ENCODE measurements around the gene NSUN4.

NSUN4 gene

DNA sequence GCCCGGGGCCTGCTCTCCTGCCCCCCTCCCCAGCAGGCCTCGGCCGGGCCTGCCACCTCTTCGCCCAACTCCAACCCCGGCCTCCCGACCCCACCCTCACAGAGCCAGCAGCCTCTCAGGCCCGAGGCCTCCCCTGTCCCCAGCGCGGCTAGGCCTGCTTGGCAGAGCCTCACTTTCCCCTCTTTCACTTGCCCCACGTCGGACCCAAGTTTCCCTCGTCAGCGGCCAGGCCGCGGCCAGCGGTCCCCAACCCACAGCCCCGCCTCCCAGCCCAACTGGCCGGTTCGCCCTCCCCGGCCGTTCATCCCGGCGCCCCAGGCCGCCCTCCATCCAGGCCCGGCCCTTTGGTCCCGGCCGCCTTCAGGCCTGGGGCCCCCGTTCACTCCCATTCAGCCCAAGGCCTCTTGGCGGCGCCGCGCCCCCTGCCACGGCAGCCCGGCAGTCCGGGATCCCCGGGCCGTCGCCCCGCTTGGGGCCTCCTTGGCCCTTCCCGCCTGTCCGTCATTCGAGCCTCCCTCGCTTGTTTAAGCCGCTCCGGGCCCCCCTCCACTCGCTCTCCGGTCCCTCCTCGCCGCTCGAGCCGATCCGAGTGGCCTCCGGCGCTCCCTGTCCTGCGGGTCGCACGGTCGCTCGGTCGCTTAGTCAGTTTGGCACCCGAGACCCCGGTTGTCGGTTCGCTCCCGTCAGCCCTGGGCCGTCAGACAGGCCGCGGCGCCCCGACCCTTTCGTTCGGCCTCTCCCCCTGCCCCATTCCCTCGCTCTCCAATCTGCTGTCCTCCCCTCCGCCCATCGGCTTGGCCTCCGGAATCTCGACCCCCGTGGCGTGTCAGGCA lies 38.6 kb upstream of the NSUN4 start:
- peak; percentile 80 for DNase-seq (ENCODE audit: extremely low spot score)
- TF ChIP-seq, protein P1, sequence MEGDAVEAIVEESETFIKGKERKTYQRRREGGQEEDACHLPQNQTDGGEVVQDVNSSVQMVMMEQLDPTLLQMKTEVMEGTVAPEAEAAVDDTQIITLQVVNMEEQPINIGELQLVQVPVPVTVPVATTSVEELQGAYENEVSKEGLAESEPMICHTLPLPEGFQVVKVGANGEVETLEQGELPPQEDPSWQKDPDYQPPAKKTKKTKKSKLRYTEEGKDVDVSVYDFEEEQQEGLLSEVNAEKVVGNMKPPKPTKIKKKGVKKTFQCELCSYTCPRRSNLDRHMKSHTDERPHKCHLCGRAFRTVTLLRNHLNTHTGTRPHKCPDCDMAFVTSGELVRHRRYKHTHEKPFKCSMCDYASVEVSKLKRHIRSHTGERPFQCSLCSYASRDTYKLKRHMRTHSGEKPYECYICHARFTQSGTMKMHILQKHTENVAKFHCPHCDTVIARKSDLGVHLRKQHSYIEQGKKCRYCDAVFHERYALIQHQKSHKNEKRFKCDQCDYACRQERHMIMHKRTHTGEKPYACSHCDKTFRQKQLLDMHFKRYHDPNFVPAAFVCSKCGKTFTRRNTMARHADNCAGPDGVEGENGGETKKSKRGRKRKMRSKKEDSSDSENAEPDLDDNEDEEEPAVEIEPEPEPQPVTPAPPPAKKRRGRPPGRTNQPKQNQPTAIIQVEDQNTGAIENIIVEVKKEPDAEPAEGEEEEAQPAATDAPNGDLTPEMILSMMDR (IDR thresholded peaks at IDR 0.05; ENCODE audit: control extremely low read depth, extremely low read depth, low read depth, missing control alignments), result peak; percentile 62
- ChIA-PET CTCF (interaction anchor here (1.0 to 2.6 kb wide), 4 partner anchors 11 to 46 kb away, joined by 3 to 10 read pairs (median 5); no protein-coding TSS in a partner anchor), POLR2A (interaction anchor here (1.1 kb wide), 1 partner anchor 32 kb away, joined by 6 read pairs; no protein-coding TSS in a partner anchor)

DNA sequence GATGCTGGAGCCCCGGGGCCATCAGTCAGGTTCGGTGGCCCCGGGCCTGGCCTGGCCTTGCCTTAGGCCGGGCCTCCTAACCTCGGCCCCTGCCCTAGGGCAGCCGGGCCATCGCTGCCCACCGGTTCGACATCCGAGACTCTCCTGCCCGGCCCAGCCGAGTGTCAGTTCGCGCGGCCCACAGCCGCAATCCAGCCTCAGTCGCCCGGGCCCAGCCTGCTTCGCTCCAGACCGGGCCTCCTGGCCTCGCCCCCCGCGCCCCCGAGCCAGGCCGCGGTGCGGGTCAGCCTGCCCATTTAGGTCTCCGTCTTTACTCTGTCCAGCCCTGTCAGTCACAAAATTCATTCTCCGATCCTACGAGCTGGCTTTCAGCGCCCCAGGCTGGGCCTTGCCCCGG lies 38.0 kb upstream of the NSUN4 start:
- POLR2A ChIA-PET, result interaction anchor here (0.6 to 1.7 kb wide), 7 partner anchors 22 to 1581 kb away, joined by 3 to 6 read pairs (median 3); partner anchors contain the start of gene NSUN4
- peak; percentile 34 for DNase-seq (ENCODE audit: extremely low spot score)
- CTCF ChIA-PET, result interaction anchor here (0.8 to 2.6 kb wide), 8 partner anchors 11 to 44 kb away, joined by 3 to 13 read pairs (median 6); partner anchors contain the start of gene NSUN4
- TF ChIP-seq, protein P1 (IDR thresholded peaks at IDR 0.05; ENCODE audit: control extremely low read depth, extremely low read depth, low read depth, missing control alignments), result no peak

DNA sequence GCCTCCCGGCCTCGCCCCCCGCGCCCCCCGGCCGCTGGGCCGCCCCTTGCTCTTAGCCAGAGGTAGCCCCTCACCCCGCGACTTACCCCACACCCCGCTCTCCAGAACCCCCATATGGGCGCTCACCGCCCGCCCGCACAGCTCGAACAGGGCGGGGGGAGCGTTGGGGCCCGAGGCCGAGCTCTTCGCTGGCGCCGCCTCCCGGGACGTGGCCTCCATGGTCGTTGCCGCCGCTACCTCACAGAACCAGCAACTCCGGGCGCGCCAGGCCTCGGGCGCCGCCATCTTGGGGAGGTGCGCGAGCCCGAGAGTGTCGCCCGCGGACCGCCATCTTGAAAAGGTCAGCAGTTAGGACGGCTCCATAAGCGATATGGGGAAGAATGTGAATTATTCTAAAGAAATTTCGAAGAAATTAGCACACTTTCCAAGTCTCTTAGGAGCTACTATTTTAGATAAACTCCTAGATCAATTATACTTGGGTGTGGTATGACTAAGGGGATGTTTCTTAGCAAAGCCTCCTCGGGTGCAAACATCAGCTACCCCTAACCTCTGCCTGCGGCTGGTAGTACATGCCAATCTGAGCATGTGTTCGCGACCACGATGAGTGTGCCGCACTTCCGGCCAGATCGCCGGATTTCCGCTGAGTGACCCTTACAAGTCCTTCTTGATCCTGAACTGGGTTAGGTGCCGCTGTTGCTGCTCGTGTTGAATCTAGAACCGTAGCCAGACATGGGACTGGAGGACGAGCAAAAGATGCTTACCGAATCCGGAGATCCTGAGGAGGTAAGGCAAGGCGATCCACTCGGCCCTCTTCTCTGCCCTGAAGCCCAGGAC lies 37.4 kb upstream of the NSUN4 start, which contains the start of the genes LRRC41 and UQCRH:
LRRC41 (minus strand) TSS at position 579 of the 834 bp plus-strand sequence; CDS start at position 285, 294 bp downstream.
UQCRH (plus strand) TSS at position 661 of the 834 bp plus-strand sequence; CDS start at position 730, 69 bp downstream.
- TF ChIP-seq, protein P1 (IDR thresholded peaks at IDR 0.05; ENCODE audit: control extremely low read depth, extremely low read depth, low read depth, missing control alignments), result no peak
- ChIA-PET POLR2A (interaction anchor here (0.6 to 1.7 kb wide), 9 partner anchors 22 to 1582 kb away, joined by 3 to 6 read pairs (median 3); partner anchors contain the start of gene NSUN4), CTCF (interaction anchor here (0.6 to 2.6 kb wide), 11 partner anchors 12 to 175 kb away, joined by 3 to 13 read pairs (median 3); partner anchors contain the start of genes NSUN4 and RAD54L)
- DNase-seq (ENCODE audit: extremely low spot score), result peak; percentile 91

DNA sequence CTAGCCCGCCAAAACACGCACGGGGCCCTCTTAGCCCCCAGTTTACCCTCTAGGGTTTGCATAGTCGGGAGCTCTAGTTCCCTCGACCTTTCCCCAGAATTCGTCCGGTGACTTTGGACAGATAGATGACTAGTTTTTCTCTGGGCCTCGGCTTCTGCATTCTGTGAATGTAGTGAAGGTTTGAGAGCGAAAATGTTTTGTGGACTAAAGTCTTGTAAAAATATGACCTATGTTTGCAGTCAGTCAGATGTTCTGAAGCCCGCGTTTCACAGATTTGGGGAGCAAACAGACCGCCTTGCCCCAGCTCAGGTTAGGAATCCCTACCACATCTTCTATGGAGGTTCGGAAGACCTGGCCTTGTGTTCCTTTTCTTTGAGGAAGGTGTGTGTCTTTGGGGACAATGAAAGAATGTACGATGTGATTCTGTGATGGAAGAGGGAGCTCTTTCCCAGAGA lies 36.7 kb upstream of the NSUN4 start:
- ChIA-PET POLR2A (interaction anchor here (0.6 to 1.7 kb wide), 3 partner anchors 26 to 400 kb away, joined by 3 read pairs; no protein-coding TSS in a partner anchor), CTCF (interaction anchor here (0.8 to 2.6 kb wide), 7 partner anchors 13 to 57 kb away, joined by 3 to 13 read pairs (median 10); partner anchors contain the start of genes NSUN4 and RAD54L)
- TF ChIP-seq, protein P1 (IDR thresholded peaks at IDR 0.05; ENCODE audit: control extremely low read depth, extremely low read depth, low read depth, missing control alignments), result no peak
- no peak for DNase-seq (ENCODE audit: extremely low spot score)

DNA sequence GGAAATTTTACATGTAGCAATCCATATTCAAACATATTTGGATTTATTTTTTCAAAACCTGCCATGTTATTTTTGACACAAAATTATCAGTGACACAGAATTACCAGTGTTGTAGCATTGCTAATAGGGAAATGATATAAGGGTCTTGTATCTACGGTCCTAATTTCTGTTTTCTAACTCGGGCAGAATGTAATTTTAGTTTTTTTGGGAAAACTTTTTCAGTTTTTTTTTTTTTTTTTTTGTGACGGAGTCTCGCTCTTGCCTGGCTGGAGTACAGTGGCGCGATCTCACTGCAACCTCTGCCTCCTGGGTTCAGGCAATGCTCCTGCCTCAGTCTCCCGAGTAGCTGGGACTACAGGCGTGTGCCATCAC lies 34.5 kb upstream of the NSUN4 start:
- CTCF ChIA-PET, result interaction anchor here (2.7 kb wide), 1 partner anchor 27 kb away, joined by 10 read pairs; no protein-coding TSS in a partner anchor
- POLR2A ChIA-PET, result no interaction called here
- TF ChIP-seq, protein P1 (IDR thresholded peaks at IDR 0.05; ENCODE audit: control extremely low read depth, extremely low read depth, low read depth, missing control alignments), result no peak

More for the DNA sequence above, 34.5 kb upstream of the NSUN4 start:
- DNase-seq (ENCODE audit: extremely low spot score), result no peak

All from GM10248 (cell line).